Left lung (tissue), 10 donors: ENCODE measurements around the gene MYL4. TPM values are rescaled to one million over a fixed set of nuclear protein-coding genes. Genes with fewer than 3 reads are reported as not detected.
A peak's percentile ranks its signal among the peaks of the same experiment; 100 is the strongest.

Source experiments
- ATAC-seq: fragments of 200-7000 bp; cut with Tn5 transposase; one replicate; pipeline ENCODE4 v1.9.1; 2020; ENCODE audit warnings: moderate library complexity
- DNase-seq, 4 donors: peaks; one replicate each; pipeline ENCODE4 v3.0.0-alpha.2; 2013 to 2020
- H3K27ac ChIP-seq, 2 donors: fragments of 200-600 bp; sonication (generic) in 1 of 2; one replicate each; pipeline versions ENCODE4 v1.5.0 to v1.8.0; 2020 to 2021
- H3K27me3 ChIP-seq, 2 donors: fragments of 200-600 bp; sonication (generic) in 1 of 2; one replicate each; pipeline versions ENCODE4 v1.5.0 to v1.8.0; 2020 to 2021
- H3K36me3 ChIP-seq, 2 donors: fragments of 200-600 bp; sonication (generic) in 1 of 2; one replicate each; pipeline versions ENCODE4 v1.5.0 to v1.8.0; 2020 to 2021
- H3K4me1 ChIP-seq, 2 donors: fragments of 200-600 bp; one replicate each; pipeline ENCODE4 v1.8.0; 2021
- H3K4me3 ChIP-seq, 2 donors: fragments of 200-600 bp; sonication (generic) in 1 of 2; one replicate each; pipeline versions ENCODE4 v1.5.0 to v1.8.0; 2020 to 2021; ENCODE audit warnings: mild to moderate bottlenecking in 1 of 2
- H3K9me3 ChIP-seq, 2 donors: fragments of 200-600 bp; sonication (generic) in 1 of 2; one replicate each; pipeline versions ENCODE4 v1.5.0 to v1.8.0; 2020 to 2021
- intact Hi-C, 2 donors: fragments of 100-400 bp; cut with DNase I; formaldehyde crosslinking; loops; one replicate each; pipeline versions ENCODE4 v1.11.2 to v1.14.2; 2022
- polyA plus RNA-seq, 6 donors: library from polyadenylated mRNA; unstranded; fragments of 120-200 nt; gene quantifications; one replicate each; pipeline ENCODE4 v1.2.1, GENCODE V29; 2013; ENCODE audit not compliant: insufficient read length in 6 of 6
- total RNA-seq, 2 donors: library from RNA; stranded (reverse); fragmentation: NEBNext Ultra II Directional; extraction: Animal tissue kit (Norgen Biotek cat#: 25700); gene quantifications; one replicate each; pipeline ENCODE4 v1.2.1, GENCODE V29; 2021
- TF ChIP-seq, protein P1 (sequence below), 2 donors: fragments of 200-600 bp; sonication (generic) in 1 of 2; IDR thresholded peaks; one replicate each; pipeline versions ENCODE4 v1.5.0 to v1.8.0; 2021; ENCODE audit warnings: antibody characterized with exemption in 2 of 2
- donor health status: DM: no; HTN: yes; CAD: no.
- donor health status: DM: no; HTN: no; CAD: no.

The MYL4 gene
- total and polyA plus RNA-seq, 8 donors: 0.99 to 4.6 (median 2.7) TPM

DNA sequence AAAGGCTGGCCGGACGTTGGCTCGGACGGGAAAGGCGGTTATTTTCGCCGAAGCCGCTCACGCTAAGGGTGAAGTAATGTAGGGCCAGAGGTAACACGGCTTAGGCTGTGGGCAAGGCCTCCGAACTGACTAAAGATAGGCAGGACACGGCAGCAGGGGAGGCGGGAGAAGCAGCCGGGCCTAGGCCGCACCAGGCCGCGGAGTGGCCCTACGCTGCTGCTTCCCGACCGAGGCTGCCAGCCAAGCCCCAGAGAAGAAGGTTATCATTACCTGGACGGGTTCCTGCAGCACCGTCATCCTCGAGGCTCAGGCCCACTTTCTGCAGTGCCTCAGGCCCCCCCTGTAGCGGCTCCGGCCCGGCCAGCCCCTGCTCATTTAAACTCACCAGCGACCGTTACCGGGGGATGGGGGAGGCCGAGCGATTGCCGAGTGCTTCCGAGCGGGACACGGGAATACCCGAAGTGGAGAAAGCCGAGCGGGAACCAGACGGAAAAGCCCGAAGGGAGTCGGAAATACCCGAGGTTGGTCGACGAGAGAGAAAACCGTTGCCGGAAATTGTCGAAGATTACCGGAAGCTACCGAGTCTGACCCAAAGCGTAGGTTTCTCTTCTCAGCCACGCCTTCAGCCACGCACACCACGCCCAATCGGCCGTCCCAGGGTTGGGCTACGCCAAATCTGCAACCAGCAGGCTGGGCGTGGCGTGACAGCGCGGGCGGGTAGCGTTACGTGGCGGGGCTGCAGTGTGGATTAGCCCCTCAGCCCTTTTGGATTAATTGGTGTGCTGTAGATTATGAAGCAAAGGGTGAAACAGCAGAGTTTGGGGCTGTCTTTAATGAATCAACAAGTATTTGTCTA lies 20.0 kb upstream of the MYL4 start, which contains the start of gene CDC27:
TSS of gene CDC27 (minus strand) at position 420 of the 856 bp plus-strand sequence. CDS start at position 297, 123 bp downstream.
- intact Hi-C loops: no loop called here
- ATAC-seq: peak; percentile 96
- peak; percentile 99 to 100 (median 100) for DNase-seq
- Histone ChIP-seq H3K36me3 (no peaks in the 10 kb centered on the region), H3K27me3 (no peaks in the 10 kb centered on the region), H3K4me3 (peak within 1 kb of the TSS; percentile 77 to 84), H3K27ac (peak within 1 kb of the TSS; percentile 91 to 97), H3K9me3 (no peaks in the 10 kb centered on the region), H3K4me1 (peaks cover 15 to 47% of the 10 kb centered on the region in 2 donors)
- TF ChIP-seq, protein P1, sequence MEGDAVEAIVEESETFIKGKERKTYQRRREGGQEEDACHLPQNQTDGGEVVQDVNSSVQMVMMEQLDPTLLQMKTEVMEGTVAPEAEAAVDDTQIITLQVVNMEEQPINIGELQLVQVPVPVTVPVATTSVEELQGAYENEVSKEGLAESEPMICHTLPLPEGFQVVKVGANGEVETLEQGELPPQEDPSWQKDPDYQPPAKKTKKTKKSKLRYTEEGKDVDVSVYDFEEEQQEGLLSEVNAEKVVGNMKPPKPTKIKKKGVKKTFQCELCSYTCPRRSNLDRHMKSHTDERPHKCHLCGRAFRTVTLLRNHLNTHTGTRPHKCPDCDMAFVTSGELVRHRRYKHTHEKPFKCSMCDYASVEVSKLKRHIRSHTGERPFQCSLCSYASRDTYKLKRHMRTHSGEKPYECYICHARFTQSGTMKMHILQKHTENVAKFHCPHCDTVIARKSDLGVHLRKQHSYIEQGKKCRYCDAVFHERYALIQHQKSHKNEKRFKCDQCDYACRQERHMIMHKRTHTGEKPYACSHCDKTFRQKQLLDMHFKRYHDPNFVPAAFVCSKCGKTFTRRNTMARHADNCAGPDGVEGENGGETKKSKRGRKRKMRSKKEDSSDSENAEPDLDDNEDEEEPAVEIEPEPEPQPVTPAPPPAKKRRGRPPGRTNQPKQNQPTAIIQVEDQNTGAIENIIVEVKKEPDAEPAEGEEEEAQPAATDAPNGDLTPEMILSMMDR (IDR thresholded peaks at IDR 0.05): peak in 1 of 2 donors; percentile 16

DNA sequence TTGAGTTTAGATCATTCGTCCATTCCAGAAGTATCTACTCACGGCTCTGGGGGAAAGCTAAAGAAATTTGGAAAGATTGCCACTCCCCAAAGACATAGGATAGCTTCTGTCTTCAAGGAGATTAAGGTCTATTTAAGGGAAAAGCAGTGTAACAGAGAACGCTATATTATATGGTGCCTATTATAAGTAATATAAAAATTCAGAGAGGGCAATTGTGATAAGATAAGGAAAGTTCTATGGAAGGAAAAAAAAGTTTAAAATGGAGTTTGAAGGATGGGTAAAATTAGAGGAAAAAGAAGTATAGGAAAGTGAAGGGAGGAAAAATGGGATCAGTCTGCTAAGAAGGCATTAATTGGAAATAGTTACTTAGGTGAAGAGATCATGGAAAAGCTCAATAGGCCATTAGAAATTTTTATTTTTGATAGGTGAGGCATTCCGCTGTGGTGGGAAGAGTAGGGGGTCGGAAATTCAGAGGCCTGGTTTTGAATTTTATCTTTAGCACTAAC lies 19.4 kb upstream of the MYL4 start:
- DNase-seq: no peak
- Histone ChIP-seq H3K9me3 (no peaks in the 10 kb centered on the region), H3K4me3 (peak overlapping the region; percentile 77 to 84), H3K27ac (peak overlapping the region; percentile 81 to 91), H3K27me3 (no peaks in the 10 kb centered on the region), H3K4me1 (peaks cover 15 to 40% of the 10 kb centered on the region in 2 donors), H3K36me3 (no peaks in the 10 kb centered on the region)
- TF ChIP-seq, protein P1 (IDR thresholded peaks at IDR 0.05): no peak
- intact Hi-C loops: no loop called here
- ATAC-seq: no peak

DNA sequence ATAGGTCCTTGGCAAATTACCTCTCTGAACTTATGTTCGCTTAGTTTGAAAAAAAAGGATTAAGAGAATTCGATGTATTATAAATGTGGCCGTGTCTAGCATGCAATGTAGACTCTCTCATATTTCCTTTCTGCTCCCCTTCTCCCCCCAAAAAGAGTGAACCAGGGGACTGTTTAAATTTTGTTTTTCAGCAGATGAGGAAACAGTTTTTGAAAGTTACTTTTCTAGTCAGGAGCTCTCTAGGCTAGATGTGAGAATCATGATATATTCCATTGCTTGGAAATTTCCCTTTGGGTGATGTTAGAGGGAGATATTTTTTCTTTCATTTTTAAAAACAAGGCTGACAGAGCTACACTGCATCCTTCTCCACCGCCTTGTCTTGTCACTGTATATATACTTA lies 18.9 kb upstream of the MYL4 start:
- ATAC-seq: no peak
- Histone ChIP-seq H3K9me3 (no peaks in the 10 kb centered on the region), H3K36me3 (no peaks in the 10 kb centered on the region), H3K4me1 (peaks cover 15 to 35% of the 10 kb centered on the region in 2 donors), H3K27ac (no peak overlapping the region), H3K27me3 (no peaks in the 10 kb centered on the region), H3K4me3 (no peak overlapping the region)
- no peak for DNase-seq
- intact Hi-C loops: no loop called here
- TF ChIP-seq, protein P1 (IDR thresholded peaks at IDR 0.05): no peak

DNA sequence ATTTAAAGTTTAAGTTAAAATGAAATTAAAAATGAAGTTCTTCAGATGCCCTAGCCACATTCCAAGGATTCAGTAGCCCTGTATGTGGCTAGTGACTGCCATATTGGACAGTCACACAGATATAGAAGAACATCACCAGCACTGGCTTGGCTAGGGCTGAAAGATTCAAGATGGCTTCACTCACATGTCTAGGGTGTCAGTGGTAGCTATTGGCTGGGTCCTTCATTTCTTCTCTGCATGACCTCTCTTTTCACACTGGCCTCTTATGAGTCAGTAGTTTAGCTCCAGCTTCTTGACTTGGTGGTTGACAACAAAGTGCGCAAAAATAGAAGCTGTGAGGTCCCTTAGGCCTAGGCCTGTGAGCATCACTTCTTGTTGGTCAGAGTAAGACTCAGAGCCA lies 18.4 kb upstream of the MYL4 start:
- ATAC-seq (no peak), DNase-seq (no peak)
- H3K27me3 ChIP-seq: no peaks in the 10 kb centered on the region
- no peak overlapping the region for H3K4me3 ChIP-seq
- H3K27ac ChIP-seq: no peak overlapping the region
- TF ChIP-seq, protein P1 (IDR thresholded peaks at IDR 0.05): no peak
- intact Hi-C loops: no loop called here
- no peaks in the 10 kb centered on the region for H3K36me3 ChIP-seq
- peaks cover 15 to 31% of the 10 kb centered on the region in 2 donors for H3K4me1 ChIP-seq
- H3K9me3 ChIP-seq: no peaks in the 10 kb centered on the region

DNA sequence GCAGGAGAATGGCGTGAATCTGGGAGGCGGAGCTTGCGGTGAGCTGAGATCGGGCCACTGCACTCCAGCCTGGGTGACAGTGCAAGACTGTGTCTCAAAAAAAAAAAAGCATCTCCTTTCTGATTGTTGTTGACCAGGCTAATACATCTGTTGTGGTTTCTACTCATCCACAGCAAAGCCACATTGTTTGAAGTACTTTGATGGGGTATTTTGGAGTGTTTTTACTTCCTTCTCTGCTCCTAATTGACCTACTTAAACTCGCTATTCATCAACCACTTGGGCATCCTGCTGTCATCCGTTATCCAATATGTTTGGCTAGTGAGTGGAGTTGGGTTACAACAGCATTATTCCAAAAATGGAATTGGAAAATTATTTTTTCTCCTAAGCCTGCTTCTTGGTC lies 16.6 kb upstream of the MYL4 start:
- Histone ChIP-seq H3K9me3 (no peaks in the 10 kb centered on the region), H3K4me3 (no peak overlapping the region), H3K27me3 (no peaks in the 10 kb centered on the region), H3K27ac (no peak overlapping the region), H3K36me3 (no peaks in the 10 kb centered on the region), H3K4me1 (peaks cover 6 to 13% of the 10 kb centered on the region in 2 donors)
- intact Hi-C loops: no loop called here
- DNase-seq (no peak), ATAC-seq (no peak)
- TF ChIP-seq, protein P1 (IDR thresholded peaks at IDR 0.05): no peak
